Epidermal melanocyte (primary cell): Measurements from ENCODE around the gene FOLR2.
"Not testable (repeated sequence)": the region's sequence is repeated elsewhere in the genome, so short reads cannot be mapped to it uniquely, and the experiment has no call there.

Experiments used
- DNase-seq: peaks from one replicate; pipeline ENCODE4 v3.0.0; 2011; ENCODE audit warnings: low spot score; ENCODE audit not compliant: insufficient read length

Gene FOLR2

DNA sequence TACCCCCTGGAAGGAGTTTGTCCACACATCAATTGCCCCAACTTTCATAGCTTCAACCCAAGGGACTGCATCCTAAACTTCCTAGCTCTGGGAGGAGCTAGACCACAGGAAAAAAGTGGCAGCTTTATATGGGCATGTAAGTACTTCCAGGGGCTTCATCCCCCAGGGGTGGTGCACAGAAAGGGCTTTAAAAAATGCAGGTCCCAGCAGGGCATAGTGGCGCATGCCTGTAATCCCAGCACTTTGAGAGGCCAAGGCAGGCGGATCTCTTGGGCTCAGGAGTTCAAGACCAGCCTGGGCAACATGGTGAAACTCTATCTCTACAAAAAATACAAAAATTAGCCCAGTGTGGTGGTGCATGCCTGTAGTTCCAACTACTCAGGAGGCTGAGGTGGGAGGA is 9.8 kb upstream of the FOLR2 start:
- DNase-seq, result not testable (repeated sequence)

DNA sequence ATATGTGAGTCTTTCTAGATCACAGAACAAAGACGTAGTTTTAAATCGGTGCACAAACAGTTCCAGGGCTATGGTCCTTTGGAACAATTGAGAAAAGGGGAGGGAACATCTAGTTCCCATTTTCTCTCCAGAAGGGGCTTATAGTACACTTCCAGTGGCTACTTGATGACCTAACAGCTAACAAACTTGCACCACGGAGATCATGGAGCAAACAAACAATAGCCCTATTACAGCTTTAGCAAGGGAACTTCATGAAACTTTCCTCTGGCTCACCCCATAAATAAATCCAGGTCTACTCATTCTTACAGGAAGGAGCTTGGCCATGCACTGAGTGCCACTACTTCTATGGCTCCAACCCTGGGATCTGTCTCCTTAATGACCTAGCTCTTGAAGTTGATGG is 8.3 kb upstream of the FOLR2 start:
- DNase-seq, result no peak

DNA sequence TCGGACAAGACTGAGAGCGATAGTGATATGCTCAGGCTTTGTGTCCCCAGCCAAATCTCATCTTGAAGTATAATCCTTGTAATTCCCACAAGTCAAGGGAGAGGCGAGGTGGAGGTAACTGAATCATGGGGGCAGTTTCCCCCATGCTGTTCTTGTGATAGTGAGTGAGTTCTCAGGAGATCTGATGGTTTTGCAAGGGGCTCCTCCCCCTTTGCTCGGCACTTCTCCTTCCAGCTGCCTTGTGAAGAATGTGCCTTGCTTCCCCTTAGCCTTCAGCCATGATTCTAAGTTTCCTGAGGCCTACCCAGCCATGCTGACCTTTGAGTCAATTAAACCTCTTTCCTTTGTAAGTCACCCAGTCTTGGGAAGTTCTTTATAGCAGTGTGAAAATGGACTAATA is 7.5 kb upstream of the FOLR2 start:
- DNase-seq, result no peak

DNA sequence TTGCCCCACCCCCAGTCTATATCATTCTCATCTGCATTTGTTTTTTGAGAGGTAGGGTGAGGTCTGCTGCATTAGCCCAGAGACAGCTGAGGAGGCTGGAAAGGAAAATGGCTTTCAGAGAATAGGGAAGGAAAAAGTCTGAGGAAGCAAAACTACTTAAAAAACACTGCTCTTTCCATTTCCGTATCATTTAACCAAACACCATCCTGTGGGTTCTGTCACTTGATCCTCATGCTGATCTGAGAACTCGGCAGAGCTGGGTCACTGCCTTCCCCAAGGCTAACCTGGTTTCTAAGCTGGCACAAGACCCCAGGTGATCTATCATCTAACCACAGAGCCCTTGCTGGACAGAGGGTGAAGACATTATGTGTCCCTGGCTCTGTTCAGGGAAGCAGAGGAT is 1.2 kb downstream of the FOLR2 start:
- no peak for DNase-seq

DNA sequence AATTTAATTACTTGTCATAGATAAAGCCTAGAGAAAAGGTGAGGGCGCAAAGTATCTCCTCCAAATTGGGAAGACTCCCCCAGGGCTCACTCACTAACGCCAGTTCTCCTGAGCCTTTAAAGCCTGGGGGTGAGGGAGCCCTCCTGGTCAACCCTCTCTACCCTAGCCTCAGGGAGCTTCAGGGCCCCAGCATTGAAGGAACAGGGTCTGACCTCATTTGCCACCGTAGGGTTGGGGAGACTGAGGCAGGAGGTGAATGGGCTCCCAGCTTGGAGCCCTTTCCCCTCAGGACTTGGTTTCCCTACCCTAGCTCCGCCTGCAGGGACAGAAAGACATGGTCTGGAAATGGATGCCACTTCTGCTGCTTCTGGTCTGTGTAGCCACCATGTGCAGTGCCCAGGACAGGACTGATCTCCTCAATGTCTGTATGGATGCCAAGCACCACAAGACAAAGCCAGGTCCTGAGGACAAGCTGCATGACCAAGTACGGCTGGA is 1.7 kb downstream of the FOLR2 start:
- DNase-seq, result no peak

DNA sequence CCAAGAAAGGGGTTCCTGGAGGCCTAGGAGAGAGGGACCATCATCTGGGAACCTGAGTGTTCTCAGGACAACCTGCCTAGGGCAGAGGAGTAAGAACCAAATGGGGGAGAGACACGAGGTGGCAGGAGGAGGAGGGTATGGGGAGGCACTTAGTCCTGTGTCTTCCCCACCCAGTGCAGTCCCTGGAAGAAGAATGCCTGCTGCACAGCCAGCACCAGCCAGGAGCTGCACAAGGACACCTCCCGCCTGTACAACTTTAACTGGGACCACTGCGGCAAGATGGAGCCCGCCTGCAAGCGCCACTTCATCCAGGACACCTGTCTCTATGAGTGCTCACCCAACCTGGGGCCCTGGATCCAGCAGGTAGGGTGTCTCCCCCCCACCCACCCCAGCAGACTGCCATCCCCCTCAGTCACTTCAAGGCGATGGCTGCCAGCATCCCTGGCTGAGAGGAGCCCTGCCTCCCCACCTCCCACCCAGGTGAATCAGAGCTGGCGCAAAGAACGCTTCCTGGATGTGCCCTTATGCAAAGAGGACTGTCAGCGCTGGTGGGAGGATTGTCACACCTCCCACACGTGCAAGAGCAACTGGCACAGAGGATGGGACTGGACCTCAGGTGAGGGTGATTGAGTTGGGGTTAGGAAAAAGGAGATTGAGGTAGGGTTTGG is 4.2 kb downstream of the FOLR2 start:
- no peak for DNase-seq

DNA sequence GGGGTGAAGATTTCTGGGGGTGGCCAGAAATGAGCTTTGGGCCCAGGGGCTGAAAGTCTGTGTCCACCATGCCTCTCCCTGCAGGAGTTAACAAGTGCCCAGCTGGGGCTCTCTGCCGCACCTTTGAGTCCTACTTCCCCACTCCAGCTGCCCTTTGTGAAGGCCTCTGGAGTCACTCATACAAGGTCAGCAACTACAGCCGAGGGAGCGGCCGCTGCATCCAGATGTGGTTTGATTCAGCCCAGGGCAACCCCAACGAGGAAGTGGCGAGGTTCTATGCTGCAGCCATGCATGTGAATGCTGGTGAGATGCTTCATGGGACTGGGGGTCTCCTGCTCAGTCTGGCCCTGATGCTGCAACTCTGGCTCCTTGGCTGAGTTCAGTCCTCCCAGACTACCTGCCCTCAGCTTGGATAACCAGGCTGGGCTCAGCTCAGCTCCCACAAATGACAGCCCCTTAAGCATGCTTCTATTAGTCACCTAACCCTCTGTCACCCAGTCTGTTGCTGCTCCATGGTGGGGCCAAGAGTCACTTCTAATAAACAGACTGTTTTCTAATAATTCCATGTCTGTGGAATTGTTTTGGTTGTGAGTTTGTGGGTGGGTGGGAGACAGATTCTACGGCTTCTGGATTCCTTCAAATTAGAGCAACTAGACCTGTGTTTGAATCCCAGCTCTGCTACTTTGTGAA is 4.9 kb downstream of the FOLR2 start:
- DNase-seq, result no peak

DNA sequence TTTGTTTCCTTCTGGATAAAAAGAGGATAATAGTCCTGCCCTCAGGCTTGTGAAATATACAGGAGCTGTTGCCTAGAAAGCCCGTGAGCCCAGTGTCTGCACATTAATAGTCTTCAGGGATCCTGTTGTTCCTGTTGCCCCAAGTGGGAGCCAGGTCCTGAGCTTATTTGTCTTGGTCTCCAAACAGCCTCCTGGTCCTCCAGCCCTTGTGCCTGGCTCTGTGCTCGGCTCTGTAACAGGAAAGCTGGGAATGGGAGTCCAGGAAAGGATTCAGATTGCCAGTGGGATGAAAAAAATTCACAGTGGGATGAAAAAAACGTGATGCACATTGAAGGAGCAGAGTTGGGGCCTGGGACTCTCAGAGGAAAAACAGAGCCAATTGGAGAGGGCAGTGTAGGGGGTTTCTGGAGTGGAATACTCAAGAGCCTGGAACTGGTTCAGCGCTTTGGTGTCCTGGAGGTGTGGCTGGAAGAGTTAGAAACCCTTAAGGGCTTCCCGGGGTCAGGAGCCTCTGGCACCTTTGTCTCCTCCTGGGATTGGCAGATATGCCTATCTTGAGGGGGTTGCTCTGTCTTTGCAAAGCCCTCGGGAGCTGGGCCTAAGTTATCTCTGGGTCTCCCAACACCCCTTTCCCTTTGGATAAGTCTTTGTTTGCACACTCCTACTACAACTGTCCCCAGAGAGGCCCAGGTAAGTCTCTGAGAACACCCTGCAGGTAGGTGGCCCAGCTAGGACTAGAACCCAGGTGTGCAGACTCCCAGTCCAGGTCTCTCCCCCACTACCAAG is 5.7 kb downstream of the FOLR2 start:
- DNase-seq, result no peak

DNA sequence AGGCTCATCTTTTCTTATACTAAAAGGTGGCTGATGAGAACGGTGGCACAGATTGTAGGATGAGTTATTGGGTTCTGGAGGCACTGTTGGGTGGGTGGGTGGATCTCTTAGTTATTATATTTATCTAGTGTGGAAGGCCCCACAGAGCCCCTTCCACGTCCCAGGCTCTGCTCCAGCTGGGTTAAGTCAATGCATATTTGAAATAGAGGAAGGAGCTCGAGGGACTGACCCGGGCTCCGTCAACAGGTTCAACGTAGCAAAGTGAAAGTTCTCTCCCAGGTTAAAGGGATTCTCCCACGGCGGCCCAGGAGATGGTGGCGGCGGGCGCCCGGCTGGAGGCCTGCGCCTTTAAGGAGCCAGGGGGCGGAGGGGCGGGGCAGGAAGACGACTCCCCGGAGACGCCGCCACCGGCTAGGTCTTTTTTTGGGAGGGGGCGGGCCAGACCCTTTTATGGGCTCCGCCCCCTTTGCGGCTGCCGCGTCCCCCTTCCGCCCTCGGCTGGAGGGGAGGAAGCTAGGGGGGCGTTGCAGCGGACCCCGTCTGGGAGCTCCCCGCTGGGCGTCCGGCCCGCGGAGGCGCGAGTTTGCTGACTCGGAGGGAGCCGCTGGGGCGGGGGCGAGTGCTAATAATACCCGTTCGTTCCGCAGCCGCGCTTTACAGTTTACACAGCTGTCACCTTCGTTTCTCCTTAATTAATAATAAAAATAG is 6.5 kb downstream of the FOLR2 start:
- DNase-seq, result no peak

DNA sequence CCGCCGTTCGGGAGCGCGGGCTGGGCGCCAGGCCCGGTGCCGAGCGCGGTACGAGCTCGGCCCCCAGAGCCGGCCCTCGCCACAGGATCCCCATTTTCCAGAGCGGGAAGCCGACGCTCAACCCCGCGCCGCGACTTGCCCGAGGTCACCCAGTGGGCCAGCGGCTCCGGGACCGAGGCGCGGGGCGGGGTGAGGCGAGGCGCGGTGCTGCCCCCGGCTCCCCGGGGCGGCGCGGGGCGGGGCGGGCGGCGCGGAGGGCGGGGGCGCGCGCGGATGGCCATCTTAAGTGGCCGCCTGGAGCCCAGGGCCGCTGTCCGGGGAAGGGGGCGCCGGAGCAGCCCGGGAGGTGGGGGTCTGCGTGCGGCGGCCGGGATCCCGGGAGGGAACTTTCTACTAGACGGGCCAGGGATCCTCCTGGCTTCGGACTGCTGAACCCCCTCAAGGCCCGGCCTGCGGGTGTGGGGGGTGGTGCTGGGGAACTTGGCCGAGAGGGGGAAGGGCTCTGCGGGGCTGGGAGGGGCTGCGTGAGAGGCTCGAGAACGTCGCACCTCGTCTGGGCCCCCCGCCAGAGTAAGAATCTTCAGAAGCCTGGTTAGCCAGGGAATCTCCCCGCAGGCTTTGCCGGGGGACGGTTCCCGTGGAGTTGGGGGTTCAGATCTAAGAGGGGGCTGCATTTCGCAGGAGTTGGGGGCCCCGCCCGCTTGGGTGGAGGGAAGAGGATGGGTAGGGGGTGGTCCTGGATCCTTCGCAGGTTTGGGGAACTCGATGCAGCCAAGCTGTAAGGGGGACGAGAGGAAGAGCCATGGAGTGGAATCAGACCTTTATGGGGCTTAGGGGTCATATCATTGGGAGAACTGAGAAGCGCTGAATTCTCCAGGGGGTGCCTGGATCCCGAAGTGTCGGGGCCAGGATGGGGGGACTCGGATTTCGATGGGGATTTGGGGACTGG is 7.3 kb downstream of the FOLR2 start:
- DNase-seq, result no peak

DNA sequence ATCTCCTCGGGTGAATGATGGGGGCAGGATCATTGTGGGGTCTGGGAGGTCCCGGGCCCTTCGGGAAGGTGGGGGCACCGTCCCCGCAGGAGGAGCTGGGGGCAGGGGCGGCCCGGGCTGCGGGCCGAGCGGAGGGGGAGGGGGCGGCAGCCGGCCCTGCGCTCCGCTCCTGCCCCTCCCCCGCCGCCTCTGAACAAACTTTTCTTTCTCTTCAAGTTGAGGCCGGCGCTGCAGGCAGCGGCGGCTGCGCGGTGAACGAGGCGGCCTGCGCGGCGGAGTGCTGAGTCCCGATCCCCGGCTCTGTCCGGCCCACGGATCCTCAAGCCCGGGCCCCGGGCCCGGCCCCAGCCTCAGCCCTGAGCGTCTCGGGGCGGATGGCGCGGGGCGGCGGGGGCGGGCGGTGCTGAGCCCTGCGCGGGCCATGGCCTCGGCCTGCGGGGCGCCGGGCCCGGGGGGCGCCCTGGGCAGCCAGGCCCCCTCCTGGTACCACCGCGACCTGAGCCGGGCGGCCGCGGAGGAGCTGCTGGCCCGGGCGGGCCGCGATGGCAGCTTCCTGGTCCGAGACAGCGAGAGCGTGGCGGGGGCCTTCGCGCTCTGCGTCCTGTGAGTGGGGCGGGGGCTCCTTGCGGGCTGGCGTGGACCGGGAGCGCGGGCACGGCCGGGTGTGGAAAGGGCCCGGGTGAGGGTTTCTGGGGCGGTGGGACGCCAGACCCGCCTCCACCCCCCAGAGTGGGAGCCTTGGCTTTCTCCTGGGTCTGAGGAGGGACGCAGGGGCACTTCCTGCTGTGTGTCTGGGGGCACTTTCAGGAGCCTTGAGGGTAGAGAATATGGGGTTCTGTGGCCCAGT is 8.2 kb downstream of the FOLR2 start, which contains the start of gene INPPL1:
Gene INPPL1 (plus strand): TSS at position 204 of the 847 bp plus-strand sequence. CDS start 218 bp downstream, at position 422.
- DNase-seq, result no peak

DNA sequence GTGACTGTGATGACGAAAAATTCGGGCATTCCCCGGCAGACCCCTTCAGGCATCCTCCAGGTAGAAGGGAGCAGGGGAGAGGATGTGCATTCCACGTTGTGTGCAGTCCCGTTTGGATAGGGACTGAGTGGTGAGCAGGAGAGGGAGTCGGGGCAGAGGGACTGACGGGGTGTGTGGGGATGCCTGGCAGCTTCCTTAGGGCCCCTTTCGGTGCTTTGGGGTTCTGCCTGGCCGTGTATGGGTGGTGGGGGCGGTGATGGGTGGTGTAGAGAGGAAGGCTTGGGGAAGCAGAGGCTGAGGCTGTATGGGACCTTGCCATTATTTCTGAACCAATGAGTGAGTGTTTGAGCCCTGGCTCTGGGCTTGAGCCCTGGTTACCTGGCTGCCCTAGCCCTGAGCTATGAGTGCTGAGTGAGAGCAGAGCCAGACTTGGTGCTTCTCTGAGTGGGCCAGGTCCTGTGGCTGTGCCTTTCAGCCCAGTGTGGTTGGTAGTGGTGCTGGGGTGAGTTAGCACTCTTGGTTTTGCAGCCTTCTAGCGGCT is 8.9 kb downstream of the FOLR2 start:
- no peak for DNase-seq

DNA sequence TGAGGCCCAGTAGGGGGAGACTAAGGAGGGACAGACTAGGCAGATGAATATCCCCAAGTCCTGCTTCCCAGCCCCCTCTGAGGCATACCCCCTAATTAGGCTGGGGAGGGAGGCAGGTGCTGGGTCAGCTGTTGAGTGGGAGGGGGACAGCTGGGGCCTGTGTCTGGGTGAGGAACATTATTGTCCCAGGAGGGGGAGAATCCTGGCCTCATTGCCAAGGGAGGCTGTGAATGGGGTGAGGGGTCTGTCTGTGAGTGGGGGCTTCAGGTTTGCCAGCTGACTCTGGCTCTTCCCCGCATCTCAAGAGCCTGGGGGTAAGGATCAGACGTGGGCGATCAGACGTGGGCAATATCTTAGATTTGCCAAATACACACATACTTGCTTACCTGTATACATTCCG is 10.1 kb downstream of the FOLR2 start:
- DNase-seq, result no peak

DNA sequence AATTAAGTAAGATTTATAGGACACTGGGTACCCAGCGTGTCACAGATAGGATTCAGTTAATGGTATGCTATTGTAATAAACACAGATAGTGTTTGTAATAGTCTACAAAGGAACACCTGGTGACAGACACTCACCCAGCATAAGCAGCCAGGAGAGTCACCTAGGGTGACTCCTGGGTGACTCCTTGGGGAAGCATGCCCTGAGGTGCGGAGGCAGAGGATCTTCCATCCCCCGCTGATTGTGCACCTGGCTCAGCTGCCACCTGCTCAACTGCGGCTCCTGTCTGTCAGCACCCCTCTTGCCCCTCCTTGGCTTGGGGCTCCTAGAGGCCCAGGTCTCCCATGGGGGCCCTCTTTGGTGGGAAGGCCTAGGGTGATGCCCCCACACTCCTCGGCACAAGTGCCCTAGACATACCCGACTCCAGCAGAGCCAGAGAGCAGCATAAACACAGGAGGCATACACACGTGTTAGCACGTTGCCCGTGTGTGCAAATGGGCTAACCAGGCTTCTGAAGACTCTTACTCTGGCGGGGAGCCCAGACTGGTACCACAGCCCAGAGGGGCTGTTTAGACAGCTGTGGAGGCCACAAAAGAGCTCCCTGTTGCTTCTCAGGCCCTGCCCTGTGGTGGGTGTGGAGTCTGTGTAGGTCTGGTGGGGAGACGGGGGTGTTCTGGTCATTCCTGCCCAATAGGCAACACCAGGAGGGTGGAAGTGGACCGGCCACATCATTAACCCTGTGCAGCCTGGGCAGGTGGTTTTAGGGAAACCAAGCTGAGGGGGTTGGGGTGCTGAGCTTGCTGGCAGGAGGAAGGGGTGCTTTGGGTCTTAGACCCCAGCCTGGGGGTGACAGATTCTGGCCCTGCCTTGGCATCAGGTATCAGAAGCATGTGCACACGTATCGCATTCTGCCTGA is 11.0 kb downstream of the FOLR2 start:
- no peak for DNase-seq

DNA sequence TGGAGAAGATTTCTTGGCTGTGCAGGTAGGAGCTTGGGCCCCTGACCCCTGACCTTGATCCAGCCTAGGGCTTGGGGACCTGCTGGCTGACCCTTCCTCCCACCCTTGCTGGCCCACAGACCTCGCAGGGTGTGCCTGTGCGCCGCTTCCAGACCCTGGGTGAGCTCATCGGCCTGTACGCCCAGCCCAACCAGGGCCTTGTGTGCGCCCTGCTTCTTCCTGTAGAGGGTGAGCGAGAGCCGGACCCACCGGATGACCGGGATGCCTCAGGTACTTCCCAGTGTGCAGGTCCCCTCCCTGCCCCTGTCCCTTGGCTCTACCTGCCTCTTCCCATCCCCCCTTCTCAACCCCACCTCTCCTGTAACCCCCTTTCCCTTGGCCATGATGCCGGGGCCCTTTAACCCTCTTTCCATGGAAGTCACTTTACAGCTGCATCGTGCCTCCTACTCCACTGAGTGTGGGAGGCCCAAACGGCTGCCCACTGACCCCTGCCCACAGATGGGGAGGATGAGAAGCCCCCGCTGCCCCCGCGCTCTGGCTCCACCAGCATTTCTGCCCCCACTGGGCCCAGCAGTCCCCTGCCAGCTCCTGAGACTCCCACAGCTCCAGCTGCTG is 11.7 kb downstream of the FOLR2 start:
- DNase-seq, result no peak

DNA sequence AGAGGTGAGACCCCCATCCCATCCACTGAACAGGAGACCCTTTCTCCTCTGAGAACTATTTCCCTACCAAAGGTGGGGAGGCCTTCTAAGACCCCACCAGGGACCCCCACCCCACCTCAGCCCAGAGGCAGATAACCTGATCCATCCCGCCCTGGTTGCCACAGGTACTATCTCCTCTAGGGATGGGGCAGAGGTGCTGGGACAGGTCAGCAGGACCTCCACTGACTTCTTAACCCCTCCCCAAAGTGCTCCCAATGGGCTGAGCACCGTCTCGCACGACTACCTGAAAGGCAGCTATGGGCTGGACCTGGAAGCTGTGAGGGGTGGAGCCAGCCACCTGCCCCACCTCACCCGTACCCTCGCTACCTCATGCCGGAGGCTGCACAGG is 12.2 kb downstream of the FOLR2 start:
- no peak for DNase-seq

DNA sequence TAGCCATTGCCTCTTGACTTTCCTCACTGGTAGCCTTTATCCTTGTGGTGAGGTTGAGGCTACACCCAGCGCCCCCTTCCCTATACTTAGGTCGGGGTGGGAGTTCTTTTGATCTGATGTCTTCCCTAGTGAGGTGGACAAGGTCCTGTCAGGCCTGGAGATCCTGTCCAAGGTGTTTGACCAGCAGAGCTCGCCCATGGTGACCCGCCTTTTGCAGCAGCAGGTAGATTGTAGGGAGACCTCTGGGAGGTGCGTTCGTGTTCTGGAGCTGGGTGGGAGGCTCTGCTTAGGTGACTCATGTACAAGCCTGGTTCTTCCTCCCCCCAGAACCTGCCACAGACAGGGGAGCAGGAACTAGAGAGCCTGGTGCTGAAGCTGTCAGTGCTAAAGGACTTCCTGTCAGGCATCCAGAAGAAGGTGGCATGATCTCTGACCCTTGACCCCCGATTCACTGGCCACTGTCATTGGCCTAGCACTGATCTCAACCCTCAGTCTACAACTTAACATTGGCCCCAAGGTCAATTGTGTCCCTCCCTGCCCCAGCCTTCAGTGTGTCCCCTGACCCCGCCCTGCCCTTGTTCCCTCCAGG is 12.8 kb downstream of the FOLR2 start:
- no peak for DNase-seq
